SH-SY5Y (cell line): Measurements from ENCODE around the gene HRG.

Experiments used
- GATA2 ChIP-seq: IDR thresholded peaks from 2 replicates; pipeline ENCODE4 v1.6.1; 2011; ENCODE audit warnings: mild to moderate bottlenecking, low read depth, low read length
- GATA3 ChIP-seq: IDR thresholded peaks from 2 replicates; pipeline ENCODE4 v1.6.1; 2011; ENCODE audit warnings: low read depth, mild to moderate bottlenecking, low read length, moderate library complexity

GRCh38 chr3:186694288-186695032 lies 28.6 kb downstream of the HRG start:
- TF ChIP-seq GATA2: no peak
- TF ChIP-seq GATA3: no peak
